ENCODE measurements around the gene KRT83.

Gene KRT83

GRCh38 chr12:52338241-52338960, 17.2 kb upstream of the KRT83 start:
- H3K36me3 ChIP-seq (ENCODE audit: control insufficient read depth in 2 of 2, insufficient read depth in 1 of 2, low read length in 2 of 2) = no peaks in the 10 kb centered on the region
- no peaks in the 10 kb centered on the region for H3K9me3 ChIP-seq (ENCODE audit: control insufficient read depth, insufficient read depth, low read depth, low read length)
- H3K4me3 ChIP-seq (ENCODE audit: low read depth, low read length) = no peak overlapping the region
- TF ChIP-seq MEIS1 (CRISPR knock-in tag; IDR thresholded peaks at IDR 0.05; ENCODE audit: borderline replicate concordance) (0 out of 2 replicates have a peak, but pooled peaks have one; percentile 42), ZFP3 (tag by site-specific recombination; IDR thresholded peaks at IDR 0.05; ENCODE audit: low read depth) (no peak), ZNF174 (tag by site-specific recombination; IDR thresholded peaks at IDR 0.05) (no peak)
- 0 out of 2 replicates have a peak, but pooled peaks cover 2% of the 10 kb centered on the region for H3K4me1 ChIP-seq (ENCODE audit: control insufficient read depth, insufficient read depth, low read length)
- H3K27ac ChIP-seq (ENCODE audit: extremely low read depth, low read depth, low read length) = no peak overlapping the region
- CTCF ChIA-PET = interaction anchor here (0.7 to 5.4 kb wide), 7 partner anchors 11 to 541 kb away, joined by 3 to 49 read pairs (median 3); no protein-coding TSS in a partner anchor
- POLR2A ChIA-PET = no interaction called here

GRCh38 chr12:52337054-52337453, 15.9 kb upstream of the KRT83 start:
- Histone ChIP-seq H3K27ac (ENCODE audit: extremely low read depth, low read depth, low read length) (no peak overlapping the region), H3K4me1 (ENCODE audit: control insufficient read depth, insufficient read depth, low read length) (0 out of 2 replicates have a peak, but pooled peaks cover 2% of the 10 kb centered on the region), H3K36me3 (ENCODE audit: control insufficient read depth in 2 of 2, insufficient read depth in 1 of 2, low read length in 2 of 2) (no peaks in the 10 kb centered on the region), H3K4me3 (ENCODE audit: low read depth, low read length) (no peak overlapping the region), H3K9me3 (ENCODE audit: control insufficient read depth, insufficient read depth, low read depth, low read length) (no peaks in the 10 kb centered on the region)
- CTCF ChIA-PET = interaction anchor here (0.9 to 5.4 kb wide), 7 partner anchors 10 to 198 kb away, joined by 3 to 49 read pairs (median 3); no protein-coding TSS in a partner anchor
- POLR2A ChIA-PET = interaction anchor here (0.5 to 1.6 kb wide), 3 partner anchors 10 to 611 kb away, joined by 4 to 8 read pairs (median 5); no protein-coding TSS in a partner anchor
- TF ChIP-seq TSHZ1 (tag by site-specific recombination; IDR thresholded peaks at IDR 0.05; ENCODE audit: borderline replicate concordance) (no peak), ZNF830 (tag by site-specific recombination; IDR thresholded peaks at IDR 0.05; ENCODE audit: low read depth) (no peak), ZNF184 (tag by site-specific recombination; IDR thresholded peaks at IDR 0.05) (no peak), ZNF112 (tag by site-specific recombination; IDR thresholded peaks at IDR 0.05) (no peak), GFI1B (tag by site-specific recombination; IDR thresholded peaks at IDR 0.05) (no peak), REPIN1 (tag by site-specific recombination; IDR thresholded peaks at IDR 0.05; ENCODE audit: low read depth) (no peak), ZNF561 (tag by site-specific recombination; IDR thresholded peaks at IDR 0.05; ENCODE audit: borderline replicate concordance) (no peak), ZNF214 (tag by site-specific recombination; IDR thresholded peaks at IDR 0.05; ENCODE audit: borderline replicate concordance) (no peak), SETDB1 (IDR thresholded peaks at IDR 0.05; ENCODE audit: insufficient read length, low read length) (peak; percentile 66), ZNF529 (tag by site-specific recombination; IDR thresholded peaks at IDR 0.05; ENCODE audit: insufficient replicate concordance) (no peak), GLI2 (tag by site-specific recombination; IDR thresholded peaks at IDR 0.05; ENCODE audit: borderline replicate concordance, low read depth) (no peak), ZSCAN18 (tag by site-specific recombination; IDR thresholded peaks at IDR 0.05) (no peak), BCL6B (tag by site-specific recombination; IDR thresholded peaks at IDR 0.05) (peak; percentile 24; the same call in 1 of the 2 replicates), ZNF169 (tag by site-specific recombination; IDR thresholded peaks at IDR 0.05) (no peak), ZNF398 (tag by site-specific recombination; IDR thresholded peaks at IDR 0.05) (no peak), ZNF121 (tag by site-specific recombination; IDR thresholded peaks at IDR 0.05) (no peak), ZNF148 (tag by site-specific recombination; IDR thresholded peaks at IDR 0.05; ENCODE audit: borderline replicate concordance) (no peak)

All from HEK293 (cell line).